Endometrial microvascular endothelial cells (primary cell): ENCODE data around the gene BRPF3. TPM values are rescaled to one million over a fixed set of nuclear protein-coding genes. Genes with fewer than 3 reads are reported as not detected.

ENCODE experiments used
- in situ Hi-C: cut with HindIII; loops from 2 replicates; pipeline ENCODE4 v1.10.0; 2017; ENCODE audit warnings: low sequenced_read_pairs, low pct_unique_long_range_greater_than_20kb; ENCODE audit errors: inconsistent ontology term
- total RNA-seq: library from RNA; depleted of rRNA; stranded (reverse); fragments of >200 nt; gene quantifications from one replicate; pipeline ENCODE4 v1.2.3, GENCODE V29; 2015; ENCODE audit errors: inconsistent ontology term

BRPF3 gene
- total RNA-seq: 10.9 TPM

DNA sequence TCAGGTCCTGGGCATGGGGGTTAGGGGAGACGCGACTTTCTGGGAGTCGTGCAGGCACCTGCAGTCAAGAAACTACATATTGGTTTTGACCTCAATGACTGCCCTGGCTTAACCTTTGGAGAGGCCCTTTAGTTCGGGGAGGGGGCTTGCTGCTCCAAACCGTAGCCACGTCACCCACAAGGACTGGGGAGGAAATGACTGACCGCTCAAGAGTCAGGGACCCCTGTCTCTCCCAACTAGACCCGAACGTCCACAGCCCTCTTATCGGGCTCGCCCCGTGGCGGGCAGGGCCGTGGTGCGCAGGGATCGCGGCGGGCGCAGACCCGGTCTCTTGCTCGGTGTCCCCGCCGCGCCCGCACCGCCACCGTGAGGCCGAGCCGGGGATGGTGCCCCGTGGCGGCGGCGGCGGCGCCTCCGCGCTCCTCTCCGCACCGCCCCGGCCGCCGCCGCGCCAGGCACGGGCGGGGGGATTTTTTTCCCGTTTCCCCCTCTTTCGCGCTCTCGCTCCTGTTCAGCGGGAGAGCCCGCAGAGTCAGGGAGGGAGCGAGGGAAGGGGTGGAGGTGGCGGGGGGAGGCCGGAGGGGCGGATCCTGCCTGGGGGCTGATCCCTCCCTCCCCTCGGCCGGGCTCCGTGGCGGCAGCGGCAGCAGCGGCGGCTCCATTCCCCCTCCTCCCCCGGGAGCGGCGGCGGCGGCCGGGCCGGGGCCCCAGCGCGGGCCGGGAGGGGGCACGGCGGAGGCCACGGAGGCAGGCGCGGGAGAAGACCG lies at the start of gene BRPF3:
BRPF3 (plus strand) TSS at position 632 of the 767 bp plus-strand sequence. CDS start 3,579 bp downstream, outside the sequence.
- in situ Hi-C loops: no loop called here

GRCh38 chr6:36147294-36147693 lies 49.2 kb upstream of the BRPF3 start:
- in situ Hi-C loops: no loop called here

- in situ Hi-C loops: no loop called here
Measured at GRCh38 chr6:36149476-36149875, 47.1 kb upstream of the BRPF3 start.

- in situ Hi-C loops: no loop called here
Measured at GRCh38 chr6:36150283-36150682, 46.3 kb upstream of the BRPF3 start.

- in situ Hi-C loops: no loop called here
Measured at GRCh38 chr6:36154286-36154685, 42.3 kb upstream of the BRPF3 start.

DNA sequence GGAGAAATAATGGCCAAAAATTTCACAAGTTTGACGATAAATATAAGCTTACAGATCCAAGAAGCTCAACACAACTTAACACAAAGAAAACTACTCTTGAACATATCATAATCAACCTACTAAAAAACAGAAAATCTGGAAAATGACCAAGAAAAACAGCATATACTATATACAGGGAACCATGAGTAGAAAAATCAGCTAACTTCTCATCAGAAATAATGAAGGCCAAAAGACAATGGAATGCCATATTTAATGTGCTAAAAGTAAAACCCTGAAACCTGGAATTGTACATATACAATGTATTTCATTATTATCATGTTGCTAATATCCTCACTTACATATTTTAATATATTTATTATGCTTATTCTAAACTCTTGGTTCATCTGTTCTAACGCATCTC lies 40.9 kb upstream of the BRPF3 start:
- in situ Hi-C loops: no loop called here

DNA sequence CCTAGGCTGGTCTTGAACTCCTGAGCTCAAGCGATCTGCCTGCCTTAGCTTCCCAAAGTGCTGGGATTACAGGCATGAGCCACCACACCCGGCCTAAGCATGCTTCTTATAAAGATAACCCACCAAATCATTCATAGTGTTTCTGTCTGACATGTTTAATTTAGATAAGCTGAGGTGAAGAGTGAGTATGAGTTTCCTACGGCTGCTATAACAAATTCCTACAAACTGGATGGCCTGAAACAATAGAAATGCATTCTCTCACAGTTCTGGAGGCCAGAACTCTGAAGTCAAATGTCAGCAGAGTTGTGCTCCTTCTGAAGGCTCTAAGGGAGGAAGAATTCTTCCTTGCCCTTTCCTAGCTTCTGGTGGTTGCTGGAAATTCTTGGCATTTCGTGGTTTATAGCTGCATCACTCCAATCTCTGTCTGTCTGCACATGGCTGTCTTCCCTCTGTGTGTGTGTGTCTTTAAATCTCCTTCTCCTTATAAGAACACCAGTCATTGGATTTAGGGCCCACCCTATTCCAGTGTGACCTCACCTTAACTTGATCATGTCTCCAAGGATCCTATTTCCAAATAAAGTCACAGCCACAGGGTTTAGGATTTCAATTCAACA lies 36.3 kb upstream of the BRPF3 start:
- in situ Hi-C loops: no loop called here

DNA sequence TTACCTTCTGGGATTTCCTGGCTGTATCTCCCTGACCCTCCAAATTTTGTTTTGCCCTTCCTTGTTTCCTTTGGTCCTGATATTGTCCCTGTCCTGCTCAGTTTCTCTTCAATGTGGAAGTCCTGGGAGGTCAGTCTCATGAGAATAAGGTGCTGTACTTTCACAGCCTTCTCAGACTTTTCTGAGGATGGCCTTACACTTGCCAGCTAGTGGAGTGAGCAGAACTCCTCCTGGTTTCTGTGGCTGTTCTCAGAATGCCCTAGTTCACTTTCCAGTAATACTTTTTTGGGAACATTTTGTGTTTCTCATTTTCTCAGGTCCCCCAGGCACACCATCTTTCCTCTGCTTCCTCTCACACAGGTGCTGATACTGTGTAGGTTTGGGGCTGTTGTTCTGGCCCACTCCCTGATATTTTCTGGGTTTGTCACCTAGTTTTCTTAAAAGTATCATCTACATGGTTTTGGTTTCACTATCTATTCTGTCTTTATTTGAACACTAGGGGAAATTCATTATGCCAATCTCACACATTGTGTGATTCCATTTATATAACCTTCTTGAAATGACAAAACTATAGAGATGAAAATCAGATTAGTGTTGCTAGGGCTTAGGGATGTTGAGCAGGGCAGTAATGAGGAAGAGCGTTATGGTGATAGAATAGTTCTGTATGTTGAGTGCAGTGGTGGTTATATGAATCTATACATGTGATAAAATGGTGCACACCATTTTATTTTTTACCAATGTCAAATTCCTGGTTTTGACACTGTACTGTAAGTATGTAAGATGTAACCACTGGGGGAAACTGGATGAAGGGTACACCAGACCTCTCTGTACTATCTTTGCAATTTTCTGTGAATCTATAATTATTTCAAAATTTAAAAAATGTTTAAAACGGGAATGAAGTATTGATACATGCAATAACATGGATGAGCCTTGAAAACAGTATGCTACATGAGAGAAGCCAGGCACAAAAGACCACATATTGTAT lies 27.2 kb upstream of the BRPF3 start:
- in situ Hi-C loops: no loop called here

GRCh38 chr6:36170704-36171103 lies 25.8 kb upstream of the BRPF3 start:
- in situ Hi-C loops: no loop called here

DNA sequence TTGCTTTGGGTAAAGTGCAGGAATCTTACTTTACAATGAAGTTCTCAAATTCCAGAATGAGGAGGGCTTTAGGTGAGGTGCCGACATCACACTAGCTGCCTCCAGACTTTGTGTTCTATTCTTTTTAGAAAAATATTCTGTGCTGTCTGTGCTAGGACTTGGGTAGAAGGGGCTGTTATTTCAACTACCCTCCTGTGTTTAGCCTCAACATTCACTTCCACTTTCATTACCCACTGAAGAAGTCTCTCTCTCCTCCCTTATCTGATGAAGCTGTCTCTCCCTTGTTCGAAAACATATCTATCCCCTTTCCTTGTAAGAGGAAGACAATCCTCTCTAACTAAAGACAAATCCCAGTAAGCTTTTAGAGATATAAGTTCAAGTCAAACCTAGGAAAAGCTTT lies 25.0 kb upstream of the BRPF3 start:
- in situ Hi-C loops: no loop called here

- in situ Hi-C loops: no loop called here
Measured at GRCh38 chr6:36177166-36177565, 19.4 kb upstream of the BRPF3 start.

DNA sequence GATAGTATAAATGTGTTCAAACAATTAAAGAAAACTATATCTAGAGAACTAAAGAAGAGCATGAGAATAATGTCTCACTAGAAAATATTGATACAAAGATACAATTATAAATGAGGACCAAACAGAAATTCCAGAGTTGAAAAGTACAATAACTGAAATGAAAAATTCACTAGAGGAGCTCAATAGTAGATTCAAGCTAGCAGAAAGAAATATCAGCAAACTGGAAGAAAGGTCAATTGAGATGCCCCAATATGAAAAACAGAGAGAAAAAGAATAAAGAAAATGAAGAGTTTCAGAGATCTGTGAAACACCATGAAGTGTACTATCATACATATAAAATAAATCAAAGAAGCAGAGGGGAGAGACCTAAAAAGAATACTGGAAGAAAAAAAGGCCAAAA lies 18.0 kb upstream of the BRPF3 start:
- in situ Hi-C loops: no loop called here

DNA sequence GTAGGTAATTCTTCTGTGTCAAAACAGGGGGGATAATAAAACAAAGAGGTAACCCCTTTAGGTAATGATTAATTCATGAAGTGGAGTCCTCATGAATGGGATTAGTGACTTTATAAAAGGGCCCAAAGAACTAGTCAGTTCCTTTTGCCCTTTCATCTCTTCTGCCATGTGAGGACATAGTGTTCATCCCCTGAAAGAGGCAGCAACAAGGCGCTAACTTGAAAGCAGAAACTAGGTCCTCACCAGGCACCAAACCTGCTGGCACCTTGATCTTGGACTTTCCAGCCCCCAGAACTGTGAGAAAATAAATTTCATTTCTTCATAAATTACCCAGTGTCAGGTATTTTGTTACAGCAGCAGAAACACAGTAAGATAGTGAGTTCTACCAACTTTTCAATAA lies 16.4 kb upstream of the BRPF3 start:
- in situ Hi-C loops: no loop called here

- in situ Hi-C loops: no loop called here
Measured at GRCh38 chr6:36184311-36184710, 12.2 kb upstream of the BRPF3 start.

DNA sequence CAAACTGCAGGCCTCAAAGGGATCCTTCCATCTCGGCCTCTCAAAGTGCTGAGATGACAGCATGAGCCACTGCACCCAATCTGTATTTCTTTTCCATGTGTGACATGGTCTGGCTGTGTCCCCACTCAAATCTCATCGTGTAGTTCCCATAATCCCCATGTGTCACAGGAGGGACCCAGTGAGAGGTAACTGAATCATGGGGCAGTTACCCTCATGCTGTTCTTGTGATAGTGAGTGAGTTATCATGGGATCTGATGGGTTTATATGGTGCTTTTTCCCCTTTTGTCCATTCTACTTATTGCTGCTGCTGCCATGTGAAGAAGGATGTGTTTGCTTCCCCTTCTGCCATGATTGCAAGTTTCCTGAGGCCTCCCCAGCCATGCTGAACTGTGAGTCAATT lies 10.3 kb upstream of the BRPF3 start:
- in situ Hi-C loops: no loop called here

GRCh38 chr6:36187446-36187845 lies 9.1 kb upstream of the BRPF3 start:
- in situ Hi-C loops: no loop called here

DNA sequence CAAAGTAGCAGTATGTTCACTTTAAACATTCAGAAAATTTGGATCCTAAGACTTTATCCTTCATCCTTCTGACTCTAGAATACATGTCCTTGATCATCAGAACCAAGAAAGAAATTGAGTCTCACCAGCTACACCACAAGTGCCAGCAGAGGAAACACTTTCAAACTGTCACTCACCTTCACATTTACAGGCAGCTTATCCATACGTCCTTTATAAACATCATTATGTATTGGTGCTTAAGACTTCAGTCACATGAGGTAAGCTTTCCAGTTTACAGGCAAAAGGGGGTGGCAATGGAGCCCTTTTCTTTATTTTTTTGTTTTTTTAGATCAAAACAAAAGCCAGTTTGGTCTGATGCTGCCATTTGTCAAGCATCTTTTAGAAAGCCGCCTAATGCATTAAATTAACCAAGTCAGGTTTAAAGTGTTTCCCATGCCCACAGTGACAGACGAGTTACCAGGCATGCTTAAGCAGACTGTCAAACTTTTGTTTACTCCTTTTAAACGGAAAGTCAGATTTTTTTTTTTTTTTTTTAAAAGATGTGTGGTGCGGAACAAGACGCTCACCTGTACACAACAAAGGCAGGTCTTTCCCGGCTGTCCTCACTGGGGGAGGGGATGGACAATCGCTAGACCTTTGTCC lies 952 bp upstream of the BRPF3 start:
- in situ Hi-C loops: no loop called here

DNA sequence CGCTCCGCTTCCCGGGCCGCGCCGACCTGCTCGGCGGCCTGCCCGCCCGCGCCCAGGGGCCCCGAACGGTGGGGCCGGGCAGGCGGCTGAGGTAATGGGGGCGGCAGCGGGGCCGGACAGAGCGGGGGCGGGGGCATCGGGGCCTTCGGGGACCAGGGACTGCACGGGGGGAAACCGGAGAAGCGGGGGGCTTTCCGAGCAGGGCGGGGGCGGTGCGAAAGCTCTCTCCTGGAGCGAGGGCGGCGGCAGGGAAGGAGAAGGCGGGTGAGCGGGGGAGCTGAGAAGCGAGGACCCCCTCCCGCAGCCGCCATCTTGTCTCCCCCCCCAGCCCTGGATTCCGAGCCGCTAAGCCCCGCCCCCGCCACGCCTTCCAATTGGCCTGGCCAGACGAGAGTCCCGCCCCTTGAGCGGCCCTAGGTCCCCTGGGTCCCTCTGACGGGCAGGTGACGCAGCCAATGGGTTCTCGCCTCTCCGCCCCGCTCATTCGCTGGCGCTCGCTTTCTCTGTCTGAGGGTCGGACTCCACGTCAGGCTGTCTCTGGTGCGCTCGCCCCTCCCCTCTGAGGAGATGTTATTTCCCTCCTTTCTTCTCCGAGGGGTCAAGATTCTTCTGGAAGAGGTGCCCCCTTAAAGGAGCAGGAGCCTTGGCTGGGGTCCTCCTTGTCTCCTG lies 470 bp downstream of the BRPF3 start:
- in situ Hi-C loops: no loop called here
